Fibroblast of skin of abdomen (primary cell): Measurements from ENCODE around the gene NUDT3.
A peak's percentile ranks its signal among the peaks of the same experiment; 100 is the strongest.

ENCODE experiments used
- DNase-seq: peaks from one replicate; pipeline ENCODE4 v3.0.0-alpha.2; 2013

The NUDT3 gene

GRCh38 chr6:34238585-34239499 lies 153.6 kb downstream of the NUDT3 start:
- no peak for DNase-seq

- DNase-seq, result peak; percentile 56
Observed at GRCh38 chr6:34237722-34238584, 154.5 kb downstream of the NUDT3 start.

- DNase-seq, result no peak
Observed at GRCh38 chr6:34237316-34237721, 155.2 kb downstream of the NUDT3 start.

DNA sequence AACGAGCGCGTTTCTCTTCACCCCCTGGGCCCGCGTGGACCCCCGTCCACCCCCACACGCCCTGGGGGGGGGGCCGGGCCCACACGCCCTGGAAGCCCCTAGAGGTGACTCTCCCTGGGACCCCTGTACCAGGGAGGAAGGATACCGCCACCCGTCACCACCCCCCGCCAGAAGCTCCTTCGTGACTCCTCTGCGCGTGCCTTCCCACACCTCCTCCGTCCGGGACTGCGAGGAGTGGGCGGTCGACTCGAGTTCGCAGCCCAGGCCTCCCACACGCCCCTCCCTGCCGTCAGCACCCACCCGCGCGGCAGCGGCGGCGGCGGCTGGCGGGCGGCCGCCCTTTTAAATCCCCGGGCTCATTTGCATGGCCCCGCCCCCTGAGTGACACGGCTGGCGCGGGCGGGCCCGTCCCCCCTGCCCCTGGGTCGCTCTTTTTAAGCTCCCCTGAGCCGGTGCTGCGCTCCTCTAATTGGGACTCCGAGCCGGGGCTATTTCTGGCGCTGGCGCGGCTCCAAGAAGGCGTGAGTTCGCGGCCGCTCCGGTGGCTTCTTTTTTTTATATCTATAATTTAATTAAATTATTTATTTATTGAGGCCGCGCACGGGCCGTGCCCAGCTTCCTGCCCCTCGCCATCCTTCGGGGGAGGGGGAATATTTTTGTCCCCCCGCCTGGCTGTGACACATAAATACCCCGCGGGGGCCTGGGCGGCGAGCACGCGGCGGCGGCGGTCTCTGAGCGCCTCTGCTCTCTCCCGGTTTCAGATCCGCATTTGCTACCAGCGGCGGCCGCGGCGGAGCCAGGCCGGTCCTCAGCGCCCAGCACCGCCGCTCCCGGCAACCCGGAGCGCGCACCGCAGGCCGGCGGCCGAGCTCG lies 155.8 kb downstream of the NUDT3 start, which contains the start of gene HMGA1:
TSS of gene HMGA1 (plus strand) at position 431 of the 873 bp plus-strand sequence. CDS start 3,908 bp downstream, outside the sequence.
- DNase-seq, result peak; percentile 91

DNA sequence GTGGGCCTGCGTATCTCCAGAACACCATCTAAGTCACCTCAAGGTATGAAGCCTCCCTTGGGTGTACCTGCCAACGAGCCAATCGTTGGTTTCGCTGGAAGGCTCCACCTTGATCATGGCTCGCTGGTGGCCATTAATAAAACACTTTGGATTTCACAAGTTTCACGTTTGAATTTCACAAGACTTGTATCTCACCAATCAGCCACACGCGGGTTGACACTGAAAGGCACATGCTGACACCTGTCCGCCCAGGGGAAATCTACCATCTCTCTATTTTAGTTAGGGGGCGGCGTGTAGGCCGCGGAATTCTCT lies 156.4 kb downstream of the NUDT3 start:
- DNase-seq, result no peak

DNA sequence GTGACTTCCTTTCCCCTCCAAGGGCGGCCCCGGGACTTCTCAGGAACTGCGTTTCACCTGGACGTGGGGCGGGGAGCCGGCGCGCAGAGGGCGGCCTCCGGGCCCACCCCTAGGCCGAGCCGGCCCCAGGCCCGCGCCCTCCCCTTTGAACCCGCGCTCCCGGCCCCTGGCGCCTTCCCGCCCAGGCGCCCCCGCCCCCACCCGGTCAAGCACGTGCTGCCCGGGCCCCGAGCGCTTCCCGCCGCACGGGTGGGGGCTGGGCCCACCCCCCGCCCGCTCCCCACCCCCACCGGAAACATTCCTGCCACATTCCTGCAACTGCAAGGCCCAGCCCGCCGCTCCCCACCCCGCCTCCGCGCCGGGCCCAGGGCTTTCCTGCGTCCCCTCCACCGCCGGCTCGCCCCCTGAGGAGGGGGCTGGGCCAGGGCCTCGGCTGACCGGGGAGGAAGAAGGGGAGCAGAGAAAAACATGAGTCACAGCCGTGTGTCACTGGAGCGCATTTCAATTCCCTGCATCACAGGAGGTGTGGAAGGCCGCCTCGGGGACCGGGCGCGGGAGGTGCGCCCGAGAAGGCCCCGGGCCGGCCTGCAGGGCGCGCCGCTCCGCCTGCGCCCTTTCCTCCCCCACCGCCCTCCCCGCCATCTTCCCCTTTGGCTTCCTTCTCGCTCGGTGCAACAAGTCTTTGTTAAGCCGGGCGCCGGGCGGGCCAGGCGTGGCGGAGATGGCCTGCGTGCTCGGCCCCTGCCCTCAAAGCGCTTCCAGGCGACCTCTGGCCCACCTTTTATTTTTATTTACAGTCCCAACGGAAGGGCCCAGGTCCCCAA lies 156.9 kb downstream of the NUDT3 start:
- DNase-seq, result peak; percentile 94

DNA sequence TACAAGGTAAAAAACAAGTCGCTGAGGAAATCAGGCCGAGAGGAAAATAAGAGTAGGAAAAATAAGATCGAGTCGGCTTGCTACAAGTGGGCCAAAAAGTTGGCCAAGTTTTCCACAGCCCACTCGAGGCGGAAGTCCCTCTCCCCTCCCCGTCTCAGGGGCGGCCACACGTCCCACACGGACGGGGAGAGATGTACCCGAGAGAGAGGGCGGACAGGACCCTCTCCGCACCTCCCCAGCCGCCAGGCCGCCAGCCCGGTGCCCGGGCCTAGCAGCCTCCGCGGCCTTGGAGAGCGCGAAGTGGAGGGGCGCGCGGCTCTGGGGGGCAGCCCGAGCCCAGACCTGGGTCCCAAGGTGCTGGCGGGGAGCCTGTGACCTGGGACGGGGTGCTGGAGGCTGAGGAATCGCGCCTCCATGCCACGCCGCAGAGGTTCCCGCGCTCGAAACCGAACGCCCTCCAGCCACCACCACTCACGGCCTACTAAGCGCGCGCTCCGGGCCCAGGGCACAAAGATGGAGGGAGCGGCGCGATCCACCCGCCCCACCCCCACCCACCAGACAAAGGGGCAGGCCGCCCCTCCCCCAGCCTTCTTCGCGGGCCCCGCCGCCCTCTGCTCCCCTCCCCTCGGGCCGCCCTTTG lies 157.7 kb downstream of the NUDT3 start:
- DNase-seq, result no peak

GRCh38 chr6:34233867-34234266 lies 158.6 kb downstream of the NUDT3 start:
- no peak for DNase-seq

- DNase-seq, result no peak
Observed at GRCh38 chr6:34232901-34233300, 159.6 kb downstream of the NUDT3 start.

GRCh38 chr6:34231566-34232336 lies 160.7 kb downstream of the NUDT3 start:
- DNase-seq, result no peak

GRCh38 chr6:34230653-34231371 lies 161.7 kb downstream of the NUDT3 start:
- no peak for DNase-seq

DNA sequence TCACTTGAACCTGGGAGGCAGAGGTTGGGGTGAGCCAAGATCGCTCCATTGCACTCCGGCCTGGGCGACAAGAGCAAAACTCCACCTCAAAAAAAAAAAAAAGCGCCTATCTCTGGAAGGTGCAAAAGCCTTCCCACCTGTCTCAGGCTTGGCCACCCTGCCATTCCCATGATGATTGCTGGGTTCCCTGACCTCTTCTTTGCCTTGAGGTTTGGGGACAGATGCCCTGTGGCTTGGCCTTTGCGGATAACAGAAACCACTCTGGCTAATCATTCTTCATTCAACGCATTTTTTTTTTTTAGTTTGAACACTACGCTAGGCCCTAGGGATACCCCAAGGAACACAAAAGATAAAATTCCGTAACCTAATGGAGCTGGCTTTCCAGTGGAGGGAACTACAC lies 162.6 kb downstream of the NUDT3 start:
- no peak for DNase-seq
